ENCODE results near the gene TYR.
"Not testable (repeated sequence)": the region's sequence is repeated elsewhere in the genome, so short reads cannot be mapped to it uniquely, and the experiment has no call there.

TYR gene

GRCh38 chr11:89342880-89343572 is 165.4 kb downstream of the TYR start:
- DNase-seq (ENCODE audit: low read depth in 2 of 3, low spot score in 2 of 3) = not testable (repeated sequence)
